SU-DHL-6 (cell line): ENCODE measurements around the gene TBC1D5.

Experiments
- EZH2phosphoT487 ChIP-seq: fragments of 200-600 bp; sonication (generic), shearing (Covaris generic); conservative IDR thresholded peaks from 2 replicates; pipeline ENCODE4 v1.6.1; 2018; ENCODE audit warnings: mild to moderate bottlenecking, antibody characterized with exemption, low read length, moderate library complexity, mixed read lengths
- TF ChIP-seq, protein P1 (sequence below): fragments of 200-600 bp; sonication (generic); IDR thresholded peaks from one replicate; pipeline ENCODE4 v1.5.1; 2017; ENCODE audit warnings: antibody characterized with exemption, mild to moderate bottlenecking, low read length, moderate library complexity; ENCODE audit not compliant: insufficient read depth, poor library complexity, severe bottlenecking

DNA sequence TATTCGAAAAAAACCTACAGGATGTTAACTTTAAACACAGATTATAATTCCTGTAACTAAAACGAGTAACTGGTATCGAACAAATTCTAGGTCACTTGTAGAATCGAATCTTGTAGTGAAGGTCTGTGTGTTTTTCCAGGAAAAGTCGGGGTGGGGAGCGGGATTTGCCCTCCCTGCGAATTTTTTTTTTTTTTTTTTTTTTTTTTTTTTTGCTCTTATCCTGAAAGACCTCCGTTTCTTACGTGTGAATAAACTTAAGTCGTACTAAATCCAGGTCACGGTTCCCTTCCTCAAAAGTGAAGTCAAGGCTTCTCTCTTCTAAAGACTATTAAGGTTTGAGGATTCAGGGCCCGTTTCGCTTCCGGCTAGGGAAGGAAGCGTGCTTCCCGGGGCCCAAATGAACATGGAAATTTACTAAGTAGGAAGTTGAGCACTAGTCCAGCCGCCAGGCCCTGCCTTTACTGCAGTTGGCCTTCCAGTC lies 770 bp downstream of the TBC1D5 start:
- TF ChIP-seq, protein P1, sequence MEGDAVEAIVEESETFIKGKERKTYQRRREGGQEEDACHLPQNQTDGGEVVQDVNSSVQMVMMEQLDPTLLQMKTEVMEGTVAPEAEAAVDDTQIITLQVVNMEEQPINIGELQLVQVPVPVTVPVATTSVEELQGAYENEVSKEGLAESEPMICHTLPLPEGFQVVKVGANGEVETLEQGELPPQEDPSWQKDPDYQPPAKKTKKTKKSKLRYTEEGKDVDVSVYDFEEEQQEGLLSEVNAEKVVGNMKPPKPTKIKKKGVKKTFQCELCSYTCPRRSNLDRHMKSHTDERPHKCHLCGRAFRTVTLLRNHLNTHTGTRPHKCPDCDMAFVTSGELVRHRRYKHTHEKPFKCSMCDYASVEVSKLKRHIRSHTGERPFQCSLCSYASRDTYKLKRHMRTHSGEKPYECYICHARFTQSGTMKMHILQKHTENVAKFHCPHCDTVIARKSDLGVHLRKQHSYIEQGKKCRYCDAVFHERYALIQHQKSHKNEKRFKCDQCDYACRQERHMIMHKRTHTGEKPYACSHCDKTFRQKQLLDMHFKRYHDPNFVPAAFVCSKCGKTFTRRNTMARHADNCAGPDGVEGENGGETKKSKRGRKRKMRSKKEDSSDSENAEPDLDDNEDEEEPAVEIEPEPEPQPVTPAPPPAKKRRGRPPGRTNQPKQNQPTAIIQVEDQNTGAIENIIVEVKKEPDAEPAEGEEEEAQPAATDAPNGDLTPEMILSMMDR: no peak
- no peak for TF ChIP-seq EZH2phosphoT487
